ENCODE measurements around the gene DNM1.

The DNM1 gene

DNA sequence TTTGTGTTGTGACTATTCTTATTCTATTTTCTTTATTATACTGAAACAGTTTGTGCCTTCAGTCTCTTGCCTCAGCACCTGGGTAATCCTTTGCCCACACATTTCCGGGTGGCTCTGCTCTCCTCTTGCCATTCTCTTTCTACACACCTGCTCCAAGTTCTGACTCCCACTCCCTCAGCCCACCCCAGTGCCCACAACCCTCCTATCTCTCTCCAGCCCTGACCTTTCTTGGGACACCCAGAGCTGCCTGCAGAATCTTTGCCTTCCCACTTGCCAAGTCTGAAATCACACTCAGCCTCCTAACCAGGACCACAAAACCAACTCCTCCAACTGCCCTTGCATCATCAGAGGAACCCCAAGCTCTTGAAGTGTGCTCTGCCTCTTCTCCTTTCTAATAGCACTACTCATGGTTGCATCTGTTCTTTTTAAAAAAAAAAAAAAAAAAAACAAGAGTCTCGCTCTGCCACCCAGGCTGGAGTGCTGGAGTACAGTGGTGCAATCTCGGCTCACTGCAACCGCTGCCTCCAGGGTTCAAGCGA lies 77.0 kb downstream of the DNM1 start:
- peak; percentile 57 for DNase-seq

DNA sequence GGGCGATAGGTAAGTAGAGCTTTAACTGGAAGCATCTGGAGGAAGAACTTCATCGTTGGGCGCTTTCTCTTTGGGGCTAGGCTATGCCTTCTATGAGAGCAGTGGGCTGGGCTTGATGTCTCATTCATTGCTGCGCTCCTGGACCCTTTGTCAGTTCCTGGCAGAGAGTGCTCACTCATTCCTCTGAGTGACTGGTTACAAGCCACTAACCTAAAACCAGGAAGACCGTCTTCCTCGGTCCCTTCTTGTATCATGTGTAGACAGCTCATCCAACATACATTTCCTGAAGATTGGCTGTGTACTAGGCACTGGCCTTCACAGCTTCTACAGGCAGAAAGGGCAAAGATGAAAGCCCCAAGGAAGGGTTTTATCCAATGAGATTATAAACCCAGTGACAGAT lies 79.3 kb downstream of the DNM1 start:
- DNase-seq, result no peak

DNA sequence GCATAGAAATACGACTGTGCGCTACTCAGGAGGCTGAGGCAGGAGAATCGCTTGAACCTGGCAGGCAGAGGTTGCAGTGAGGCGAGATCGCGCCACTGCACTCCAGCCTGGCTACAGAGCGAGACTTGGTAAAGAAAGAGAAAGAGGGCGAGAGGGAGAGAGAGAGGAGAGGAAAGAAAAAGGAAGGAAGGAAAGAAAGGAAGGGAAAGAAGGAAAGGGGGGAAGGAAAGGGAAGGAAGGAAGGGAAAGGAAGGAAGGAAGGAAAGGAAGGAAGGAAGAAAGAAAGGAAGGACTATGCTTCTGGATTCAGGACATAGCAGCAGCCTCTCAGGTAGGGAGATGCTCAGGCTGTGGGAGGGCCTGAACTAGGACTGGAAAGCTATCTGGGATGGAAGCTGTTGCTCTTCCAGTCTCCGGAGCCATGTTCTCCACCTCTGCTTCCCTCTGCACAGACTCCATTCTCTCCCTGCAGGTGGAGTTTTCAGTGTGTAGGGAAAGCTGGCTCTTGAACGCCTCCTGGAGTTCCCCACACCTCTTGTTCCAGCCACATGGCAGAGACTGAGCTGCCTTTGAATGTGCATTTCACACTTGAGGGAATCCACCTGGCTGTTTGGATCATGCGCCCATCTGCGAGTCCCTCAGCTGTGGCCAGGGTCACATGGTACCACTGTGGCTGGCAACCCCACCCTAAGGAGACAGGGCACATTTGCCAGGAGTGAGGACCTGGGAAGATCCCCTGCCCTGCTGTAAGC lies 82.0 kb downstream of the DNM1 start:
- no peak for DNase-seq

DNA sequence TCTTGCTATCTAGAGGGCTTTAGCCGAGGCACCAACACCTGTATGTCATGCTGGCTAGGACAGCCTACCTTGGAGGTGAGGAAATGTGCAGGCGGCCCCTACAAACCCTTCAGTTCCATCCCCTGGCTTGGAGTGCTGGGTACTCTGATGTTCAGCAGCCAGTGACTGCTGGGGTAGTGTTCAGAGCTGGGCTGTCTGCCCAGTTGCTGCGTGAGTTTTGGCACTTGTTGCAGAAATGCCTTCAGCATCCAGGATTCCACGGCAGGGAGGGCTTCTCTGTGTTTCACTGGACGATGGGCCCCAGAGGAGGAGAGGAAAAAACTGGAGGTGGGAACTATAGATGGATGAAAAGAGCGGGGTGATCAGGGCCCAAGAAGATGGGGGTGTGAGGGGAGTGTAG lies 83.3 kb downstream of the DNM1 start:
- no peak for DNase-seq

DNA sequence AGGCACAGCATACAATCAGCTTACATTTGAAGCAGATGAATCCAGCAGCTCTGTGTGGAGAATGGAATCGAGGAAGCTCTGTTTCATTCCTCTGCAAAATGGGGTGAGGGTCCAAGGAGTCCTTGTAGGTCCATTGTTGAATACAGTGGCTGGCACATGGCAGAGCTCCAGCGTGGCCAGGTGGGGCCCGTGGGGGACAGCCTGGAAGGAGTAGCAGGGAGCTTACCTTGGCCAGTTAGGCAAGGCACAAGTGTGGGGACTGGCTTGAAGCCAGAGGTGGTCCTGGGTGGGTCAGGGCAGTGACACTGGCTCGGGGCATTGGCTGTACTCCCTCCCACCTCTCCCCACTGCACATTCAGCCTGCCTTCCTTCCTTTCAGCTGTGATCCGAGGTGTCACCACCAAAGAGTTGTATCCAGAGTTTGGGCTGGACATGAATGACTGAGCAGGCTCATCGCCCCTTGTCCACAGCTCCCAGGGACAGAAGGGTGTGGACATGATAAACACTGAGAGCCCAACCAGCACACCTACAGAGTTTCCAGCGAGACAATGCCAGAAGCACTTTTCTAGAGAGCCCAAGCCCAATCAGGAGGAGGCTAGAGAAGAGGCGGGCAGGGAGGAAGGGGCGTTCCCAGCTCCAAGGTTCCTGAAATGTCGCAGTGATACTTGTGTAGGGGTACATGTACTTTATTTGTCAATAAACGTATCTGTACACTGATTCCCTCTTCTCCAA lies 85.3 kb downstream of the DNM1 start:
- no peak for DNase-seq

DNA sequence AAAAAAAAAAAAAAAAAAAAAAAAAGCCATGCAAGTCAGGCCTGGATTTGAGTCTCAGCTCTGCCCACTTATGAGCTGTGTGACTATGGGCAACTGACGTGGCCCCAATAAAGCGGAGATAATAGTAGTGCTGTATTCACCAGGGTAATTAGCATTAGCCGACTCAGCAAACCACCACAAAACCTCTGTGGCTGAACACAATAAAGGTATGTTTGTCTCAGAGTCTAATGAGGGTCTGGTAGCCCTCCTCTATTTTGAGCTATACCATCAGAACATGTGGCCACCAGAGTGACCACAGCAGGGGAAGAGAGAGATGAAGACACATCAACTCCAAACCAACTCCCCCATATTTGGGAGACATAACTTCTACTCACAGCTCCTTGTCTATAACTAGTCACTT lies 88.8 kb downstream of the DNM1 start:
- no peak for DNase-seq

DNA sequence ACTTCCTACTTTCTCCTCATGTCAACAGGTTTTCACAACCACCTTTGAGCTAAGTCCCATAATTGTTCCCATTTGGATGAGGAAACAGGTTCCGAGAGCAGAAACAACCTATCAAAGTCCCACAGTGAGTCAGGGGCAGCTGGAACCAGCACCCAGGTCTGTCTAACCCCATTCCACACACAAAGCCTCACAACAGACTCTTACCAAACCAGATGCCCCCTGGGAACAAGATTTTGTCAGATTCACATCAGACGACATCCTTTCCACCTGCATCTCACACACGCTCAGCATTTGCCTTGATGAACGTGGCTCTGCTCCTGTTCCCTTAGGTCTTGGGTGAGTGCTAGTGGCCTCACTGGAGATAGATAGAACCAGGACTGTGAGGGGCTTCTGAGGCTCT lies 89.9 kb downstream of the DNM1 start:
- no peak for DNase-seq

DNA sequence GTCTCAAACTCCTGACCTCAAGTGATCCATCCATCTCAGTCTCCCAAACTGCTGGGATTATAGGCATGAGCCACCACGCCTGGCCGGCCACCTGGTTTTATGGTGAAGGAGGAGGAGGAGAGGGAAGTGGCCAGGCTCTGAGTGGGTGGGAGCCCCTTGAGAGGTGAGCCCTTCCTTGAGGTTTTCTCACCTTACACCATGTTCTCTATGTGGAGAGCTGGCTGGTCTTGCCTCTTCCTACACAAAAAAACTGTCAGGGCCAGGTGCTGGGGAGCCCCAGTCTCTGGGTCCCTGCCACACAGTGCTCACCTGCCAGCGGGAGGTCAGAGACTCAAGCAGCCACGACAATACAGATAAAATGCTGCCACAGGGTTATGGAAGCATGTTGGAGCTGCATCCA lies 91.0 kb downstream of the DNM1 start:
- DNase-seq, result no peak

DNA sequence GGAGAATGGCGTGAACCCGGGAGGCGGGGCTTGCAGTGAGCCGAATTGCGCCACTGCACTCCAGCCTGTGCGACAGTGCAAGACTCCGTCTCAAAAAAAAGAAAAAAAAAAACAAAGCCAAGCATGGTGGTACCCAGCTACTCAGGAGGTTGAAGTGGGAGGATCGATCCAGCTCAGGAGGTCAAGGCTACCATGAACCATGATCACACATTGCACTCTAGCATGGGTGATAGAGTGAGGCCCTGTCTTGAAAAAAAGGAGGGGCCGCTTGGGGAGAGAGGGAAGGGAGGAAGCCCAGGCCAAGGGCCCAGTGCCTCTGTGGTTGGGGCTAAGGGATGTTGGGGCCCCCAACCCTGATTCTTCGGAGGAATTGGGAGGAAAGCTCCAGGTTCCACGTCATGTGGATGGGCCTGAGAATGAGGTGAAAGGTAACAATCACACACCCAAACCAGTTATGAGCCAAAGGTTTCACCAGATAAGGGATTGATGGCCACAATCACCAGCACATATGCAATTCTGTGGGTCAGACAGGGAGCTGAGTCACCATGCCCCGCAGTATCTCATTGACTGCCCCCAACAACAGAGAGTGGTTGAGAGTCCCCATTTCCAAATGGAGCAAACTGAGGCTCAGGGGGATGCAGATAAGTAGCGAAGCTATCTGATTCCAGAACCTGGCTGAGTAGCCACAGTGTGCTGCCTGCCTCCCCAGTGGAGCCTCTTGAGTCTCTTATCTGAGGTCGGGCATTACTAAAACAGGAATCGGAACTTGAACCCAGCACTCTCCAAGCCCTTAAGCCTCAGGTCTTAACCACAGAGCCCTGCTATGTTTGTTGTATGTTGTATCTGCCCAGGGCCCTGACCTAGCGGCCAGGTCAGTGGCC lies 93.4 kb downstream of the DNM1 start:
- no peak for DNase-seq

DNA sequence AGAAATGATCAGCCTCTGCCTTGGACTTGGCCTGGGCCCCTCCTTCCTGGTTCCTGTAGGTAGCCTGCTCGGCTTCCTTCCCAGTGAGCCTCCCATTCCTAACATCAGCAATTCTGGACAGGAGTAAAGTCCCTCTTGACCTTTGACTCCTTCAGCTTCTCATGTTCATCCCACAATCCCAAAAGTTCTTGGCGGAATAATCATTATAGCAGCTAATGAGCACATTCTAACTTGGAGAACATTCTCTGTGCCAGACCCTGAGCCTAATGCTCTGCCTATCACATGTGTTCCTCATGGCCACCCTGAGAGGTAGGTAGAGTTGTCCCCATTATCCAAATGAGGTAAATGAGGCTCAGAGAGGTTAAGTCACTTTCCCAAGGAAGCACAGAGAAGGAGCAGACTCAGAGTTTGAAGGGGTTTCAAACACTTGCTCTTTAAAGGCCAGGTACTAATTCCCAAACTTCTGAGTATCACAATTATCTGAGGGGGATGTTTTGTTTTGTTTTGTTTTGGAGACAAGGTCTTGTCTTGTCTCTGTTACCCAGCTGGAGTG lies 94.1 kb downstream of the DNM1 start:
- no peak for DNase-seq

DNA sequence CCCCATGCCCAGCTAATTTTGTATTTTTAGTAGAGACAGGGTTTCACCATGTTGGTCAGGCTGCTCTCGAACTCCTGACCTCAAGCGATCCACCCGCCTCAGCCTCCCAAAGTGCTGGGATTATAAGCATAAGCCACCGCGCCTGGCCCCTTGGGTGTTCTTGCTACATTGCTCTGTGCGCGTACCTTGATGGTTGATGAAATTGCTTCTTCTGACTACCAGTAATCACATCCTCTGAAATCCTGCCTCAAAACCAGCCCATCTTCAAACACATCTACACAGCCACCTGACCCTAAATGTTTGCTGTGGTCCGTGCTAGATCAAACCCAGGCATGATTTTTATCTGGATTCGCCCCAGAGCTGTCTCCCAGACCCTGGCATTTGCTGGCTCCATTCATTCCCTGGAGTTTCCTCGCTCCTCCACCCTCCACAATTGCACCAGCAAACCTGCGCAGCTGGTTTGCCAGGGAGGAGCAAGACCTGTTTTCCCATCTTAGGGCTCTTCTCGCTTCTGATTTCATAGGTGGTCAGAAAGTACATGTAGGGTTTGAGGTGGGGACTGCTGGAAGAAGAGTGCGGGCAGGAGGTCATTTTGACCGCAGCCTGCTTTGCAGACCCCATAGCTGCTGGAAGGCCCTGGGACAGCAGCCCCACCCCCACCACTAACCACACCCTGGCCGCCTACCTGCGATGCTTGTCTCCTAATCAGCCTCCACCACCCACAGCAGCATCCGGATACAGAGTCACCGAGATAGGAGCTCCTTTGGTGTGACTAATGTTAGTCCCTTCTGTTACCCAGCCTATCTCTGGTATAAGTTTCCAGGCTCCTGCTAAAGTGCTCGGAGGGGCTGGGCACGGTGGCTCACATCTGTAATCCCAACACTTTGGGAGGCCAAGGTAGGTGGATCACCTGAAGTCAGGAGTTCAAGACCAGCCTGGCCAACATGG lies 95.6 kb downstream of the DNM1 start:
- DNase-seq, result no peak

DNA sequence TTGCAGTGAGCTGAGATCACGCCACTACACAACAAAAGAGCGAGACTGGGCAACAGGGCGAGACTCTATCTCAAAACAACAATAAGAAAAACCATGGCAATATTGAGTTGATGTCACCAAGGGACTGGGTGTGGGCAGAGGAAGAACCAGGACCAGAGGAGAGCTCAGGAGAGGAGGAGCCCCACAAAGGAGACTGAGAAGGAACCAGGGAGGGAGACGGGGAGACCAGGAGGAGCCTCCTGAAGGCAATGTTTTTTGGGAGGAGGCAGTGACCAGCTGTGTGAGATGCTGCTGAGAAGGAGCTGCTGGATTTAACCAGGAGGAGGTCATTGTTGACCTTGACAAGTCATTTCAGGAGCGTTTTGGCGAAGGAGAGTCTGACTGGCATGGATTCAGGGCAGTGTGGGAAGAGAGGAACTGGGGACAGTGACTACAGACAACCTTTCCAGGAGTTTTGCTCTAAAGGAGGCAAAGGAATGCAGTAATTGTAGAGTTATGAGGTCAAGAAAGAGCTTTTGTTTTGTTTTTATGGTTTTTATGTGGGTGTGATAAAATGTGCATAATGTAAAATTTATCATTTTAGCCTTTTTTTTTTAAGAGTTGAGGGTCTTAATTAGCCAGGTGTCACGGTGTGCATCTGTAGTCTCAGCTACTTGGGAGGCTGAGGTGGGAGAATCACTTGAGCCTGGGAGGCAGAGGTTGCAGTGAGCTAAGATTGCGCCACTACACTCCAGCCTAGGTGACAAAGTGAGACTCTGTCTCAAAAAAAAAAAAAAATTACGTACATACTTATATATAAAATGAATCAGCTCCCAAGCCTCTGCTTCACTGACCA lies 101.2 kb downstream of the DNM1 start:
- no peak for DNase-seq
